ENCODE data around the gene VDAC1. TPM values are rescaled to one million over a fixed set of nuclear protein-coding genes. Genes with fewer than 3 reads are reported as not detected.

VDAC1 gene
- total RNA-seq, 2 donors from 2014 or later = 202 to 226 TPM

DNA sequence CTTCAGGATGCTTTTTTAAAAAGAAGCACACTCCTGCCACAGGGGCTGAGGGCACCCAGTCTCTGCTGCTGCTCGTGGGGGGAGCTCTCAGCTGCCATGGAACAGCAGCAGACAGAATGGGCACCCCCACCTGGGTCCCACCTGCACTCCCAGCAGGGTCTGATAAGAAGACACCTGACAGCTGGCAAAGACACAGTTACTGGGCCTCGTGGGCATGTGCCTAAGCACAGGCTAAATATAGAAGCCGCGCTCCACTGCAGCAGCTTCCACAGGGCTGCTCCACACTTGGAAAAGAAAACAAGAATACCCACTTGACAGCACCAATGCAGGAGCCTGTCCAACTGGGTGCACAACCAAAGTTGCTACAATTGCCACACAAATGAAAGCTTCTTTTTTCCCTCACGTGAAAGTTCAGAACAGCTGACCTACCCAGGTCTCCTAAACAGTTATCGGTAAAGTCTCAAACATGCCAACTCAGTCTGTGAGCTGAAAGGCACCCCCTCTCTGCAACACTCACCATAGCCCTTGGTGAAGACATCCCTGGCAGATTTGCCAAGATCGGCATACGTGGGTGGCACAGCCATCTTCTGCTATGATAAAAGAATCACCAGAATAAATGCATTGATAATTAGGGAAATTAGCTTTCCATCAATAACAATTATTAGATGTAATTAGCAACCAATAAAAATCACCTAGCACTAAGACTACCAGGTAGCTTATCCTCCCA lies 12.2 kb downstream of the VDAC1 start:
- H3K4me1 Mint-ChIP-seq = peaks cover 43% of the 10 kb centered on the region
- no peaks in the 10 kb centered on the region for H3K27me3 ChIP-seq (ENCODE audit: control insufficient read depth, insufficient read depth, low read length, poor library complexity, severe bottlenecking)
- no peaks in the 10 kb centered on the region for H3K9me3 ChIP-seq (ENCODE audit: control insufficient read depth, low read length)
- H3K36me3 ChIP-seq (ENCODE audit: control insufficient read depth, insufficient read depth, low read length) = peaks cover 37% of the 10 kb centered on the region
- peaks cover 31% of the 10 kb centered on the region for H3K36me3 Mint-ChIP-seq (ENCODE audit: low read depth)
- H3K4me3 Mint-ChIP-seq = no peak overlapping the region
- no peak for TF ChIP-seq CTCF (conservative IDR thresholded peaks at IDR 0.05)
- H3K9me3 Mint-ChIP-seq = no peaks in the 10 kb centered on the region
- 94 to 95% methylated on average over 4 to 8 of the region's 8 CpGs for WGBS, 2 experiments (ENCODE audit: insufficient coverage in 1 of 2, insufficient read length in 1 of 2)
- peaks cover 16% of the 10 kb centered on the region for H3K4me1 ChIP-seq (ENCODE audit: control insufficient read depth, insufficient read depth, low read length)
- H3K27ac ChIP-seq (ENCODE audit: low read depth, low read length) = no peak overlapping the region
- no peaks in the 10 kb centered on the region for H3K27me3 Mint-ChIP-seq (ENCODE audit: insufficient read depth)
- no peak overlapping the region for H3K4me3 ChIP-seq (ENCODE audit: low read length)
- no peak overlapping the region for H3K9ac ChIP-seq (ENCODE audit: extremely low read depth, low read length, poor library complexity, severe bottlenecking)
- no peak for DNase-seq
- H3K27ac Mint-ChIP-seq = peak overlapping the region; percentile 60

DNA sequence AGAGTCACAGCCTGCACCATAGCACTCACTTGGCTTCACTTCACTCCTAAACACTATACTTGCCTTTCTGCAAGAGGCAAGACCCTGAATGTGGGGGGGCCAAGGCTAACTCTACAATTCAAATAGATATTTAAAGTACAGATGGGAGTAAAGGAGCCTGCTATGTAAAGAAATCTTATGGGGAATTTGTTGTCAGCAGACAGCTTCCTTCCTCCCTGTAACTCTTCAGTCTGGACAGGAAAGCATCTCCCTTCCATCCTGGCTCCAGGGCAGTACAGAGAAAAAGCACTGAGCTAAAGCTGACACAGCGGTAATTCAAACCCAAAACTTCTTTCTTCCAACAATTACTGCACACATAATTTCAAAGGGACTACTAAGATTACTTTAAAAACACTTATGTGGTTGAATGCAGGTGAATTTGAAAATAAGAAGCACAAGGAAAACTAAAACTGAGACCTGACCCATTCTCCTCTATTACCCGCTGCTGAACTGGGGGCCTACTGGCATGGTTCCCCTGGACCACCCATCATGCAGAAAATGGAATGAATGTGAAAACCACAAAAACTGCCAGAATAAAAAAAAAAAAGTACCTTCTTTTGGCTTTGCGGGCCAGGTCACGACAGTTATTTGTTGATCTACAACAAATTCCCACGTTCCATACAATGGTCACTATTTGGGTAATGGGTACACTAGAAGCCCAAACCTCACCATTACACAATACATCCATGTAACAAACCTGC lies 13.4 kb downstream of the VDAC1 start:
- Histone ChIP-seq H3K4me3 (ENCODE audit: low read length) (no peak overlapping the region), H3K27me3 (ENCODE audit: control insufficient read depth, insufficient read depth, low read length, poor library complexity, severe bottlenecking) (no peaks in the 10 kb centered on the region), H3K36me3 (ENCODE audit: control insufficient read depth, insufficient read depth, low read length) (peaks cover 50% of the 10 kb centered on the region), H3K27ac (ENCODE audit: low read depth, low read length) (no peak overlapping the region), H3K4me1 (ENCODE audit: control insufficient read depth, insufficient read depth, low read length) (peaks cover 16% of the 10 kb centered on the region), H3K9me3 (ENCODE audit: control insufficient read depth, low read length) (no peaks in the 10 kb centered on the region), H3K9ac (ENCODE audit: extremely low read depth, low read length, poor library complexity, severe bottlenecking) (no peak overlapping the region)
- peaks cover 36% of the 10 kb centered on the region for H3K4me1 Mint-ChIP-seq
- peaks cover 40% of the 10 kb centered on the region for H3K36me3 Mint-ChIP-seq (ENCODE audit: low read depth)
- no peaks in the 10 kb centered on the region for H3K27me3 Mint-ChIP-seq (ENCODE audit: insufficient read depth)
- no peak overlapping the region for H3K27ac Mint-ChIP-seq
- H3K9me3 Mint-ChIP-seq = no peaks in the 10 kb centered on the region
- no peak overlapping the region for H3K4me3 Mint-ChIP-seq
- no peak for DNase-seq
- WGBS, 2 experiments (ENCODE audit: insufficient coverage in 1 of 2, insufficient read length in 1 of 2) = 92 to 95% methylated on average over 3 to 5 of the region's 5 CpGs
- TF ChIP-seq CTCF (conservative IDR thresholded peaks at IDR 0.05) = no peak

DNA sequence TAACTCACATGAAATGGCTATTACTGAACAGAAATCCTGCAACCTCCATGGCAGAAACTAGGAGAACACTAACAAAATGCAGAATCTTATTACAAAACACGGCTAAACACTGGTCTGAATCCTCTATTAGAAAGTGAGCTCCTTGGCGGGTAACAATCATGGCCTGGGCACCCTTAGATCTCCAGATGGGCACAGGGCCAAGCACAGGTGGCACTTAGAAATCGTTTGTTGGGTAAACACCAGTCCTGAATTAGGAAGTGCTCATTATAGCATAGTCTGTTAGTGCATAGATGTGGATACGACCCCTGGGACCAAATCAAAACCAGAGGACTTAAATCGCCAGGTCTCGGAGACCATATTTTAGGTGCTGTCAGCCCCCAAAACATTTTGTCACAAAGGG lies 14.4 kb downstream of the VDAC1 start:
- no peaks in the 10 kb centered on the region for H3K9me3 ChIP-seq (ENCODE audit: control insufficient read depth, low read length)
- Mint-ChIP-seq H3K9me3 (no peaks in the 10 kb centered on the region), H3K27ac (peak overlapping the region; percentile 33), H3K4me3 (no peak overlapping the region), H3K36me3 (ENCODE audit: low read depth) (peaks cover 48% of the 10 kb centered on the region), H3K27me3 (ENCODE audit: insufficient read depth) (no peaks in the 10 kb centered on the region), H3K4me1 (peaks cover 28% of the 10 kb centered on the region)
- H3K27ac ChIP-seq (ENCODE audit: low read depth, low read length) = no peak overlapping the region
- peaks cover 59% of the 10 kb centered on the region for H3K36me3 ChIP-seq (ENCODE audit: control insufficient read depth, insufficient read depth, low read length)
- no peak overlapping the region for H3K9ac ChIP-seq (ENCODE audit: extremely low read depth, low read length, poor library complexity, severe bottlenecking)
- WGBS, 2 experiments (ENCODE audit: insufficient coverage in 1 of 2, insufficient read length in 1 of 2) = 94 to 95% methylated on average over 5 to 6 of the region's 6 CpGs
- peaks cover 8% of the 10 kb centered on the region for H3K4me1 ChIP-seq (ENCODE audit: control insufficient read depth, insufficient read depth, low read length)
- TF ChIP-seq CTCF (conservative IDR thresholded peaks at IDR 0.05) = no peak
- no peak for DNase-seq
- H3K4me3 ChIP-seq (ENCODE audit: low read length) = no peak overlapping the region
- no peaks in the 10 kb centered on the region for H3K27me3 ChIP-seq (ENCODE audit: control insufficient read depth, insufficient read depth, low read length, poor library complexity, severe bottlenecking)
